GM18907 (cell line): ENCODE data around the gene XRCC5.

Source experiments
- ATAC-seq: cut with Tn5 transposase; IDR thresholded peaks from one replicate; pipeline ENCODE4 v1.9.1; 2021; ENCODE audit warnings: mild to moderate bottlenecking, moderate library complexity; ENCODE audit not compliant: unreplicated experiment

Gene XRCC5

GRCh38 chr2:216147172-216148131 lies 38.3 kb downstream of the XRCC5 start:
- no peak for ATAC-seq

GRCh38 chr2:216148983-216149382 lies 39.8 kb downstream of the XRCC5 start:
- ATAC-seq: no peak

- ATAC-seq: no peak
Observed at GRCh38 chr2:216149741-216150140, 40.6 kb downstream of the XRCC5 start.

- ATAC-seq: no peak
Observed at GRCh38 chr2:216151313-216152025, 42.3 kb downstream of the XRCC5 start.

GRCh38 chr2:216155954-216156353 lies 46.8 kb downstream of the XRCC5 start:
- ATAC-seq: no peak

- ATAC-seq: no peak
Observed at GRCh38 chr2:216156822-216157221, 47.7 kb downstream of the XRCC5 start.

- no peak for ATAC-seq
Observed at GRCh38 chr2:216159144-216159543, 50.0 kb downstream of the XRCC5 start.

GRCh38 chr2:216159646-216160045 lies 50.5 kb downstream of the XRCC5 start:
- no peak for ATAC-seq

- ATAC-seq: no peak
Observed at GRCh38 chr2:216160786-216161185, 51.6 kb downstream of the XRCC5 start.

GRCh38 chr2:216161967-216162366 lies 52.8 kb downstream of the XRCC5 start:
- ATAC-seq: no peak

GRCh38 chr2:216163518-216163917 lies 54.4 kb downstream of the XRCC5 start:
- ATAC-seq: no peak

- no peak for ATAC-seq
Observed at GRCh38 chr2:216164087-216164486, 54.9 kb downstream of the XRCC5 start.

GRCh38 chr2:216164576-216164975 lies 55.4 kb downstream of the XRCC5 start:
- no peak for ATAC-seq

- no peak for ATAC-seq
Observed at GRCh38 chr2:216165711-216166110, 56.6 kb downstream of the XRCC5 start.

GRCh38 chr2:216169087-216169486 lies 59.9 kb downstream of the XRCC5 start:
- ATAC-seq: no peak

GRCh38 chr2:216170076-216170763 lies 61.1 kb downstream of the XRCC5 start:
- no peak for ATAC-seq

GRCh38 chr2:216171011-216171410 lies 61.9 kb downstream of the XRCC5 start:
- ATAC-seq: no peak

GRCh38 chr2:216172493-216172892 lies 63.3 kb downstream of the XRCC5 start:
- no peak for ATAC-seq

- no peak for ATAC-seq
Observed at GRCh38 chr2:216179015-216179414, 69.9 kb downstream of the XRCC5 start.

GRCh38 chr2:216181351-216181750 lies 72.2 kb downstream of the XRCC5 start:
- no peak for ATAC-seq

GRCh38 chr2:216181953-216182461 lies 72.9 kb downstream of the XRCC5 start:
- ATAC-seq: no peak
